CD14-positive monocyte (primary cell): ENCODE measurements around the gene MAPRE3. TPM values are rescaled to one million over a fixed set of nuclear protein-coding genes. Genes with fewer than 3 reads are reported as not detected.

ENCODE experiments used
- DNase-seq, 3 donors: peaks; one replicate each; pipeline ENCODE4 v3.0.0-alpha.2; 2011 to 2022
- H2AFZ ChIP-seq: 2 replicates; pipeline ENCODE4 v1.6.0; 2012; ENCODE audit warnings: mild to moderate bottlenecking, low read depth, low read length, inconsistent platforms; ENCODE audit not compliant: insufficient read depth, poor library complexity, severe bottlenecking
- H3K27ac ChIP-seq, 2 donors: 1 replicate in 1 of 2; 2 replicates in 1 of 2; pipeline ENCODE4 v1.5.1; 2012 to 2013; ENCODE audit warnings: low read length in 2 of 2, control low read depth in 1 of 2, inconsistent platforms in 1 of 2, low read depth in 1 of 2, mild to moderate bottlenecking in 1 of 2
- H3K27me3 ChIP-seq, 2 donors: one replicate each; pipeline versions ENCODE4 v1.6.0 to v1.6.1; 2011 to 2013; ENCODE audit warnings: low read length in 2 of 2; ENCODE audit not compliant: control insufficient read depth in 2 of 2, insufficient read depth in 2 of 2
- H3K36me3 ChIP-seq, 2 donors: replicated peaks in 1 of 2; 1 replicate in 1 of 2; 2 replicates in 1 of 2; pipeline versions ENCODE4 v1.5.1 to v1.6.1; 2012 to 2013; ENCODE audit warnings: low read length in 2 of 2, control low read depth in 1 of 2, inconsistent platforms in 1 of 2, mild to moderate bottlenecking in 1 of 2; ENCODE audit not compliant: insufficient read depth in 2 of 2, control insufficient read depth in 1 of 2
- H3K4me1 ChIP-seq, 2 donors: 1 replicate in 1 of 2; 2 replicates in 1 of 2; pipeline versions ENCODE4 v1.5.1 to v1.6.1; 2012 to 2013; ENCODE audit warnings: low read length in 2 of 2, control low read depth in 1 of 2, inconsistent platforms in 1 of 2, mild to moderate bottlenecking in 1 of 2, moderate library complexity in 1 of 2; ENCODE audit not compliant: insufficient read depth in 2 of 2, control insufficient read depth in 1 of 2
- H3K4me2 ChIP-seq: replicated peaks from 2 replicates; pipeline ENCODE3; 2012; ENCODE audit warnings: low read length, moderate library complexity, mild to moderate bottlenecking; ENCODE audit not compliant: poor library complexity, severe bottlenecking; ENCODE audit errors: extremely low read depth
- H3K4me3 ChIP-seq, 3 experiments: fragments of 200-600 bp in 1 of 3; sonication (generic) in 1 of 3; replicated peaks in 1 of 3; 1 replicate in 2 of 3; 2 replicates in 1 of 3; pipeline ENCODE4 v1.5.1; 2011 to 2013; ENCODE audit warnings: low read length in 3 of 3, mild to moderate bottlenecking in 3 of 3, control low read depth in 2 of 3, low read depth in 2 of 3, inconsistent platforms in 1 of 3, moderate library complexity in 1 of 3
- H3K79me2 ChIP-seq: 2 replicates; pipeline ENCODE4 v1.6.0; 2012; ENCODE audit warnings: mild to moderate bottlenecking, control low read depth, inconsistent platforms, low read length, moderate library complexity; ENCODE audit not compliant: insufficient read depth
- H3K9ac ChIP-seq: 2 replicates; pipeline ENCODE4 v1.6.0; 2017; ENCODE audit warnings: low read length, mild to moderate bottlenecking; ENCODE audit not compliant: insufficient read depth, poor library complexity, severe bottlenecking
- H3K9me3 ChIP-seq, 2 donors: replicated peaks in 1 of 2; 1 replicate in 1 of 2; 2 replicates in 1 of 2; pipeline versions ENCODE4 v1.5.1 to v1.6.1; 2012 to 2013; ENCODE audit warnings: low read length in 2 of 2, control low read depth in 1 of 2; ENCODE audit not compliant: control insufficient read depth in 1 of 2, insufficient read depth in 1 of 2
- H4K20me1 ChIP-seq: 2 replicates; pipeline ENCODE4 v1.6.0; 2012; ENCODE audit warnings: mild to moderate bottlenecking, low read length, control low read depth, moderate library complexity; ENCODE audit not compliant: insufficient read depth
- H3K27ac Mint-ChIP-seq, 7 donors: one replicate each; pipeline ENCODE4 v1.8.0; 2020; ENCODE audit warnings: mild to moderate bottlenecking in 7 of 7, mixed read lengths in 7 of 7, moderate library complexity in 6 of 7, inconsistent platforms in 2 of 7
- H3K27me3 Mint-ChIP-seq, 3 donors: one replicate each; pipeline ENCODE4 v1.8.0; 2021 to 2022; ENCODE audit warnings: low read depth in 3 of 3, mild to moderate bottlenecking in 3 of 3, mixed read lengths in 3 of 3, moderate library complexity in 3 of 3, inconsistent platforms in 1 of 3
- H3K36me3 Mint-ChIP-seq, 2 donors: one replicate each; pipeline ENCODE4 v1.8.0; 2020; ENCODE audit warnings: mixed read lengths in 2 of 2, inconsistent platforms in 1 of 2, mild to moderate bottlenecking in 1 of 2
- H3K4me1 Mint-ChIP-seq: one replicate; pipeline ENCODE4 v1.8.0; 2020; ENCODE audit warnings: mild to moderate bottlenecking, mixed read lengths
- H3K4me3 Mint-ChIP-seq, 2 donors: one replicate each; pipeline ENCODE4 v1.8.0; 2020; ENCODE audit warnings: mild to moderate bottlenecking in 2 of 2, mixed read lengths in 2 of 2, moderate library complexity in 1 of 2
- H3K9me3 Mint-ChIP-seq, 7 donors: one replicate each; pipeline ENCODE4 v1.8.0; 2020 to 2022; ENCODE audit warnings: mixed read lengths in 7 of 7, mild to moderate bottlenecking in 6 of 7, moderate library complexity in 6 of 7, inconsistent platforms in 2 of 7
- CTCF ChIP-seq: fragments of 200-600 bp; IDR thresholded peaks from one replicate; pipeline ENCODE4 v1.8.0; 2022; ENCODE audit warnings: antibody characterized with exemption, mild to moderate bottlenecking
- WGBS: methylation state at CpG from one replicate; pipeline ENCODE4 v1.1.5; 2013; ENCODE audit warnings: missing lambda C conversion rate; ENCODE audit not compliant: insufficient coverage; 5-methylcytosine and 5-hydroxymethylcytosine counted together
- intact Hi-C, 2 donors: fragments of 100-400 bp; cut with micrococcal nuclease; formaldehyde crosslinking; loops; one replicate each; pipeline versions ENCODE4 v1.15.0 to v1.15.1; 2023
- polyA plus RNA-seq, 3 donors: library from polyadenylated mRNA; depleted of rRNA in 1 of 3; unstranded in 2 of 3; stranded (reverse) in 1 of 3; fragments of 300-500 nt in 2 of 3; fragments of >200 nt in 1 of 3; fragmentation: Illumina TruSeq in 2 of 3; gene quantifications; 1 replicate in 2 of 3; 2 replicates in 1 of 3; pipeline ENCODE4 v1.2.3, GENCODE V29; 2012 to 2021

The MAPRE3 gene
- polyA plus RNA-seq, 3 donors: 2.4 to 14.4 (median 3.5) TPM

GRCh38 chr2:27029051-27029450 is 58.6 kb downstream of the MAPRE3 start:
- Mint-ChIP-seq H3K36me3 (peaks cover 25 to 42% of the 10 kb centered on the region in 2 donors), H3K27me3 (no peaks in the 10 kb centered on the region), H3K27ac (peak overlapping the region in 1 of 7 donors; percentile 69), H3K4me3 (no peak overlapping the region), H3K4me1 (peaks cover 23% of the 10 kb centered on the region), H3K9me3 (no peaks in the 10 kb centered on the region)
- Histone ChIP-seq H3K27ac (no peak overlapping the region), H3K4me3 (no peak overlapping the region), H3K36me3 (peaks cover 4 to 46% of the 10 kb centered on the region in 2 donors), H2AFZ (no peak overlapping the region), H3K27me3 (no peaks in the 10 kb centered on the region), H4K20me1 (peaks cover 6% of the 10 kb centered on the region), H3K79me2 (peaks cover 17% of the 10 kb centered on the region), H3K9ac (no peak overlapping the region), H3K4me1 (peaks cover 16 to 19% of the 10 kb centered on the region in 2 donors), H3K4me2 (no peak overlapping the region), H3K9me3 (no peaks in the 10 kb centered on the region)
- no peak for DNase-seq
- no peak for TF ChIP-seq CTCF
- 100% methylated on average over 2 of the region's 2 CpGs for WGBS
- intact Hi-C loops: no loop called here

GRCh38 chr2:27032495-27033252 is 62.2 kb downstream of the MAPRE3 start, which contains the start of gene TMEM214:
TSS of gene TMEM214 (plus strand) at chr2:27032965. CDS start at chr2:27033016, 51 bp downstream.
- Histone ChIP-seq H3K27me3 (no peaks in the 10 kb centered on the region), H3K4me2 (peak within 1 kb of the TSS; percentile 98), H4K20me1 (peaks cover 16% of the 10 kb centered on the region), H3K36me3 (peaks cover 28 to 42% of the 10 kb centered on the region in 2 donors), H3K79me2 (peaks cover 36% of the 10 kb centered on the region), H3K27ac (peak within 1 kb of the TSS; percentile 27 to 87), H2AFZ (peak within 1 kb of the TSS; percentile 97), H3K9me3 (no peaks in the 10 kb centered on the region), H3K4me3 (peak within 1 kb of the TSS; percentile 84 to 96 (median 94)), H3K9ac (peak within 1 kb of the TSS; percentile 93), H3K4me1 (peaks cover 20 to 24% of the 10 kb centered on the region in 2 donors)
- peak; percentile 71 to 79 (median 75) for DNase-seq
- WGBS: under 1% methylated on average over 69 of the region's 76 CpGs
- no peak for TF ChIP-seq CTCF
- Mint-ChIP-seq H3K27ac (peak within 1 kb of the TSS; percentile 72 to 92 (median 83)), H3K9me3 (no peaks in the 10 kb centered on the region), H3K4me1 (peaks cover 31% of the 10 kb centered on the region), H3K27me3 (no peaks in the 10 kb centered on the region), H3K36me3 (peaks cover 37 to 47% of the 10 kb centered on the region in 2 donors), H3K4me3 (peak within 1 kb of the TSS; percentile 92 to 96)
- intact Hi-C loops: loop anchor here (2.0 to 5.0 kb wide), 2 partner anchors 40 to 48 kb away; partner anchors contain the start of gene OST4 (in 2 of the 2)
